ENCODE data around the gene CHST8.
"Not testable (repeated sequence)": the region's sequence is repeated elsewhere in the genome, so short reads cannot be mapped to it uniquely, and the experiment has no call there.

The CHST8 gene

DNA sequence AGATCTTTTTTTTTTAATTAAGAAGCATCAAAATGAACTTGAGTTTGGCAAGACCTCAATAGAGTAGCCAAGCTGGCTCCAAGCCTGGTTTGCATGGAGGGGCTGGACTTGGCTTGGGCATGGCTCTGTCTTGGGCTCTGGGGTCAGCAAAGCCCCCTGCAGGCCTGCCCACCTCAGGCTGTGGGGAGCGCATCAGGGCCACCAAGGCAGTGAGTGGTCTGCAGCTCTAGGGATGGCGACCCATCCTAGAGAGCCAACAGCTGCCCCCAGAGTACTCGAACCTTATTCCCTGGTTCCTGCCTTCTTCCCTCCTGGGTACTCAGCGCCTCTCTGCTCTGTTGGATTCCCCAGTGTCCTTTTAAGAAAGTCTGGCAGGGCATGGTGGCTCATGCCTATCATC, 5.4 kb upstream of the CHST8 start:
- TF ChIP-seq, protein P1, sequence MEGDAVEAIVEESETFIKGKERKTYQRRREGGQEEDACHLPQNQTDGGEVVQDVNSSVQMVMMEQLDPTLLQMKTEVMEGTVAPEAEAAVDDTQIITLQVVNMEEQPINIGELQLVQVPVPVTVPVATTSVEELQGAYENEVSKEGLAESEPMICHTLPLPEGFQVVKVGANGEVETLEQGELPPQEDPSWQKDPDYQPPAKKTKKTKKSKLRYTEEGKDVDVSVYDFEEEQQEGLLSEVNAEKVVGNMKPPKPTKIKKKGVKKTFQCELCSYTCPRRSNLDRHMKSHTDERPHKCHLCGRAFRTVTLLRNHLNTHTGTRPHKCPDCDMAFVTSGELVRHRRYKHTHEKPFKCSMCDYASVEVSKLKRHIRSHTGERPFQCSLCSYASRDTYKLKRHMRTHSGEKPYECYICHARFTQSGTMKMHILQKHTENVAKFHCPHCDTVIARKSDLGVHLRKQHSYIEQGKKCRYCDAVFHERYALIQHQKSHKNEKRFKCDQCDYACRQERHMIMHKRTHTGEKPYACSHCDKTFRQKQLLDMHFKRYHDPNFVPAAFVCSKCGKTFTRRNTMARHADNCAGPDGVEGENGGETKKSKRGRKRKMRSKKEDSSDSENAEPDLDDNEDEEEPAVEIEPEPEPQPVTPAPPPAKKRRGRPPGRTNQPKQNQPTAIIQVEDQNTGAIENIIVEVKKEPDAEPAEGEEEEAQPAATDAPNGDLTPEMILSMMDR (IDR thresholded peaks at IDR 0.05; ENCODE audit: control insufficient read depth, insufficient read depth, low read depth, low read length, missing control alignments) = no peak
- no peak overlapping the region for H3K4me3 ChIP-seq (ENCODE audit: control insufficient read depth, low read depth, low read length)
- no peak for DNase-seq (ENCODE audit: low read depth)

DNA sequence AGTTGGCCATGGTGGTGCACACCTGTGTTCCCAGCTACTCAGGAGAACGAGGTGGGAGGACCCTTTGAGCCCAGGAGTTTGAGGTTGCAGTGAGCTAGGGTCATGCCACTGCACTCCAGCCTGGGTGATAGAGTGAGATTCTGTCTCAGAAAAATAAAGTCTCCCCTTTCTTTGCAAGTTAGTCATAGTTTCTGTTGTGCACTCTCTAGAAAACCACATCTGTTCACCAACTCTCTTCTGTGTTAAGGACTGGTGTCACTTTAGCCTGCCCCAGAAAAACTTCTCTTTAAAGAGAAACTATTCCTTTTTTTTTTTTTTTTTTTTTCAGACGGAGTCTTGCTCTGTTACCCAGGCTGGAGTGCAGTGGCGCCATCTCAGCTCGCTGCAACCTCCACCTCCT, 4.9 kb upstream of the CHST8 start:
- TF ChIP-seq, protein P1 (IDR thresholded peaks at IDR 0.05; ENCODE audit: control insufficient read depth, insufficient read depth, low read depth, low read length, missing control alignments) = no peak
- no peak for DNase-seq (ENCODE audit: low read depth)
- no peak overlapping the region for H3K4me3 ChIP-seq (ENCODE audit: control insufficient read depth, low read depth, low read length)

DNA sequence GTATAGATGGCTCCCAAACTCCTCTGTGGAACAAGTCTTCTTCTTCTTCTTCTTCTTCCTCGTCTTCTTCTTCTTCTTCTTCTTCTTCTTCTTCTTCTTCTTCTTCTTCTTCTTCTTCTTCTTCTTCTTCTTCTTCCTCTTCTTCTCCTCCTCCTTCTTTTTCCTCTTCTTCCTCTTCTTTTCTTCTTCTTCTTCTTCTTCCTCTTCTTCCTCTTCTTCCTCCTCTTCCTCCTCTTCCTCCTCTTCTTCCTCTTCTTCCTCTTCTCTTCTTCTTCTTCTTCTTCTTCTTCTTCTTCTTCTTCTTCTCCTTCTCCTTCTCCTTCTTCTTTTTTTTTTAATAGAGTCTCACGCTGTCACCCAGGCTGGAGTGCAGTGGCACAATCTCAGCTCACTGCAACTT, 3.4 kb upstream of the CHST8 start:
- not testable (repeated sequence) for H3K4me3 ChIP-seq (ENCODE audit: control insufficient read depth, low read depth, low read length); DNase-seq (ENCODE audit: low read depth)

DNA sequence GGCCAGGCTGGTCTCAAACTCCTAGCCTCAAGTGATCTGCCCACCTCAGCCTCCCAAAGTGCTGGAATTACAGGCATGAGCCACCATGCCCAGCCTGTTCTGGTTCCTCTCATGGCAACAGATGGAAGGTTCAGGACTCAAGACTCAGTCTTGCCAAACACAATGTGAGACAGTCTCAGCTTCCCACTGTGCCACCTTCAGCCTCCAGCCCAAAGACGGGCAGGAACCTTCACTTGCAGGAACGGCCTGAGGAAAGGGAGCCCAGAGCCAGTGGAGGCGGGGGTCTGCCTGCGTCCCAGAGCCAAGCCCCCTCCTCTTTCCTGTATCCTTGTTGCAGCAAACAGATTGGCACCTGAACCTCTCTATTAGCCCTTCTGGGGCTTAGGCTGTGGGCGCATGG, 2.9 kb upstream of the CHST8 start:
- H3K4me3 ChIP-seq (ENCODE audit: control insufficient read depth, low read depth, low read length) = no peak overlapping the region
- DNase-seq (ENCODE audit: low read depth) = no peak
- TF ChIP-seq, protein P1 (IDR thresholded peaks at IDR 0.05; ENCODE audit: control insufficient read depth, insufficient read depth, low read depth, low read length, missing control alignments) = no peak

DNA sequence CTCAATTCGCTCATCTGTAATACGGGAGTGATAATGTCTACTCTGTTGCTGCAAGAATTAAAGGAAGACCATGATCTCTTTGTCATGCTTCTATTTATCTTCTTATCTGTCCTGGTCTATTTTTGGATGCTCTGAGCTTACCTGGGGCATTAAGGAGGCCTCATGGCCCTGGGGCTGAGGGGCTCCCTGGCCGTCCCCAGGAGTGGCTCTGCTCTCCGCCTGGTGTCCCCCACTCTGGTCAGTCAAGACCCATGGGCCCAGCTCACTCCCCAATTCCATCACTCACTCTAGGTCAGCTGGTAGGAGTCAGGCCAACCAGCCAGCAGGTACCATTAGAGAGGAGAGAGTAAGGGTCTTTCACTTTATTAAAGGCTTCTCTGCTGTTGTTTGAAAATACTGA, 1.1 kb upstream of the CHST8 start:
- no peak for DNase-seq (ENCODE audit: low read depth)
- no peak overlapping the region for H3K4me3 ChIP-seq (ENCODE audit: control insufficient read depth, low read depth, low read length)
- TF ChIP-seq, protein P1 (IDR thresholded peaks at IDR 0.05; ENCODE audit: control insufficient read depth, insufficient read depth, low read depth, low read length, missing control alignments) = no peak

DNA sequence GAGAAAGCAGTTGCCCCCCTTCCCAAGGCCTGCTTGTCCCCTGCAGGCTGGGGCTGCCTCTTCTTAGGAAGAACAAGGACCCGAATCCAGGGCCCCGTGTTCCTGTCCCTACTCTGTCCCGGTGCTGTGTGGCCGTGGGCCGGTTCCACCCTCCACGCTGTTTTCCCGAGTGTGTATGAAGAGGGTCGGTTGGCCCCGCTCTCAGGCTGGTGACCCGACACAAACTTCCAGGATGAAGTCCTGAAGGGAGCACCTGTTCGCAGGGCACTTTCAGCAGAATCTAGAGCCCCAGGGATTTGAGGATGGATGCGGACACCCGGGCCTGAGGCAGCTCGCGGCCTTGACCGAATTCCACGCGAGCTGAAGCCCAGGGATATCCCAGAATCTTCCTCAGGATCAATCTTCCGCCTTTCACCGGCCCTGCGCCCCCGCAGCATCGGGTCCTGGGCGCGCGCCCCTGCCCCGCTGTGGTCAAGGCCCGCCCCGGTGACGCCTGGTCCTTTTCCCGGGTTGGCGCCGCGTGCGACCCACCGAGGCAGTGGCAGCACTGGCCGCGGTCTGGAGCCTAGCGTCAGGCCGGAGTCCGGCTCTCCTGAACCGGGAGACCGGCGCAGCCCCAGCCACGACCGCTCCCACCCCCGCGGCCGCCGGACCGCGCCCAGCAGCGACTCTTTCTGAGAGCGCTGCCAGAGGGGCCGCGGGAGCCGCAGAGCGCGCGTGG, 528 bp upstream of the CHST8 start:
- no peak for DNase-seq (ENCODE audit: low read depth)
- no peak overlapping the region for H3K4me3 ChIP-seq (ENCODE audit: control insufficient read depth, low read depth, low read length)
- TF ChIP-seq, protein P1 (IDR thresholded peaks at IDR 0.05; ENCODE audit: control insufficient read depth, insufficient read depth, low read depth, low read length, missing control alignments) = no peak

DNA sequence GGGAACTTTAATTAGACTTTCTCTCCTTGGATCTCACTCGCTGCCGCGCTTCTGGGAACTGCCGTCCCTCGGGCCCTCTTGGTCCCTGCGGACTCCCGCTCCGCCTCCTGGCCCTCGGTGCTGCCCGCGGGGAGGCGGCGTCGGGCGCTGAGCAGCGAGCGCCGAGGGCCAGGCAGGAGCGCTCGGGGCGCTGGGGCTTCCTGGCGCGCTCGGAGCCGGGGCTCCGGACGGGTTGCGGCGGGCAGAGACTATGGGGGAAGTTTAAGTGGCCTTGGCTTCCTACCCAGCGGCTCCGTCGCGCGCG, 704 bp downstream of the CHST8 start:
- no peak for DNase-seq (ENCODE audit: low read depth)
- H3K4me3 ChIP-seq (ENCODE audit: control insufficient read depth, low read depth, low read length) = no peak overlapping the region
- TF ChIP-seq, protein P1 (IDR thresholded peaks at IDR 0.05; ENCODE audit: control insufficient read depth, insufficient read depth, low read depth, low read length, missing control alignments) = no peak
